Measurements from ENCODE around the gene EDRF1.

GRCh38 chr10:125698481-125698998 lies 21.0 kb upstream of the EDRF1 start:
- TF ChIP-seq CTCF (IDR thresholded peaks at IDR 0.05), result no peak
- no peak for TF ChIP-seq EP300 (IDR thresholded peaks at IDR 0.05)
- no peak for TF ChIP-seq POLR2AphosphoS5 (IDR thresholded peaks at IDR 0.05)

All from esophagus muscularis mucosa (tissue), 4 donors.